Omental fat pad (tissue), 4 donors: ENCODE data around the gene SCAPER. TPM values are rescaled to one million over a fixed set of nuclear protein-coding genes. Genes with fewer than 3 reads are reported as not detected.

Experiments
- ATAC-seq: fragments of 150-250 bp; one replicate; pipeline ENCODE4 v1.9.1; 2016; ENCODE audit warnings: mild to moderate bottlenecking, moderate library complexity; ENCODE audit not compliant: low FRiP score
- DNase-seq: peaks from one replicate; pipeline ENCODE4 v3.0.0-alpha.2; 2019; ENCODE audit warnings: low spot score
- total RNA-seq, 4 donors: library from RNA; depleted of rRNA; stranded (reverse); fragments of >200 nt; gene quantifications; one replicate each; pipeline ENCODE4 v1.1.0, GENCODE V29; 2016
- TF ChIP-seq, protein P1 (sequence below), 3 donors: fragments of 450-650 bp; IDR thresholded peaks; one replicate each; pipeline ENCODE4 v1.5.1; 2016 to 2017; ENCODE audit warnings: antibody characterized with exemption in 3 of 3, mild to moderate bottlenecking in 3 of 3, moderate library complexity in 2 of 3

SCAPER gene
- total RNA-seq, 4 donors from 2014 or later = 11.2 to 33.4 (median 22.6) TPM

- ATAC-seq (no peak), DNase-seq (no peak)
- TF ChIP-seq, protein P1, sequence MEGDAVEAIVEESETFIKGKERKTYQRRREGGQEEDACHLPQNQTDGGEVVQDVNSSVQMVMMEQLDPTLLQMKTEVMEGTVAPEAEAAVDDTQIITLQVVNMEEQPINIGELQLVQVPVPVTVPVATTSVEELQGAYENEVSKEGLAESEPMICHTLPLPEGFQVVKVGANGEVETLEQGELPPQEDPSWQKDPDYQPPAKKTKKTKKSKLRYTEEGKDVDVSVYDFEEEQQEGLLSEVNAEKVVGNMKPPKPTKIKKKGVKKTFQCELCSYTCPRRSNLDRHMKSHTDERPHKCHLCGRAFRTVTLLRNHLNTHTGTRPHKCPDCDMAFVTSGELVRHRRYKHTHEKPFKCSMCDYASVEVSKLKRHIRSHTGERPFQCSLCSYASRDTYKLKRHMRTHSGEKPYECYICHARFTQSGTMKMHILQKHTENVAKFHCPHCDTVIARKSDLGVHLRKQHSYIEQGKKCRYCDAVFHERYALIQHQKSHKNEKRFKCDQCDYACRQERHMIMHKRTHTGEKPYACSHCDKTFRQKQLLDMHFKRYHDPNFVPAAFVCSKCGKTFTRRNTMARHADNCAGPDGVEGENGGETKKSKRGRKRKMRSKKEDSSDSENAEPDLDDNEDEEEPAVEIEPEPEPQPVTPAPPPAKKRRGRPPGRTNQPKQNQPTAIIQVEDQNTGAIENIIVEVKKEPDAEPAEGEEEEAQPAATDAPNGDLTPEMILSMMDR (IDR thresholded peaks at IDR 0.05) = no peak
Measured at GRCh38 chr15:76366714-76367113, 538.4 kb downstream of the SCAPER start.

DNA sequence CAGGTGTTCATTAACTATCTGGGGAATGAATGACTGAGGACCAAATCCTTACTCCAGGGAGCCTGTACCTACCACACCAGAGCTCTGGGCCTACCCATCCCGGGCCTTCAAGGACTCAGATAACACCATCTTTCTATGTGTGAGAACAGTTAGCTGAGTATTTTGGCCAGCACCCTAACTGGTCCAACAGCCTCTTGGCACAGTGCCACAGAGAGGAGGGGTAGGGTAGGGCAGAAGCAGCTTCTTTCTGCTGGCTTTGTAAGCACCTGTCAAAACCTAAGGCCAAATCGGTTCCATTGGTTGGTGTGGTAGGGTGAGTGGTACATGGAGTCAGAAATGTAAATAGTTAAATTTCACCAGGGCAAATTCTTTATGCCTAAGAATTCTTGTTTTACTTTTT lies 541.9 kb downstream of the SCAPER start:
- ATAC-seq (no peak), DNase-seq (no peak)
- TF ChIP-seq, protein P1 (IDR thresholded peaks at IDR 0.05) = no peak

DNA sequence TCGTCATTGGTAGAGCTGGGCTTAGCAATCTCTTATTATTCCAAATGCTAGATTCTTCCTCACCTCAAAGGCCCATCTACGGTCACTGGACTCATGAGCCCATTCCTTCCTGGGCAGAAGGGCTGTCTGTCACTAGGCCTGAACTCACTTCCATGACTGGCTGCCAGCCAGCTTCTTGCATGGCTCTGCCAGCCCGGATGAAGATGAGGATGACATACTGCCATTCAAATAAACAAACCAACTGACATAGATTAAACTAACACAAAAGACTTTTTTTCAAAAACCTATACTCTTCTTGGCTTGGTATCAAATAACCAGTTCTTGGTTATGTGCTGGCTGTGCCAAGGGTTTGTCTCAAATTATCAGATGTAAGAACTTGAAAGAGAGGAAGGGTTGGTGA lies 544.7 kb downstream of the SCAPER start:
- DNase-seq = no peak
- TF ChIP-seq, protein P1 (IDR thresholded peaks at IDR 0.05) = no peak
- no peak for ATAC-seq

DNA sequence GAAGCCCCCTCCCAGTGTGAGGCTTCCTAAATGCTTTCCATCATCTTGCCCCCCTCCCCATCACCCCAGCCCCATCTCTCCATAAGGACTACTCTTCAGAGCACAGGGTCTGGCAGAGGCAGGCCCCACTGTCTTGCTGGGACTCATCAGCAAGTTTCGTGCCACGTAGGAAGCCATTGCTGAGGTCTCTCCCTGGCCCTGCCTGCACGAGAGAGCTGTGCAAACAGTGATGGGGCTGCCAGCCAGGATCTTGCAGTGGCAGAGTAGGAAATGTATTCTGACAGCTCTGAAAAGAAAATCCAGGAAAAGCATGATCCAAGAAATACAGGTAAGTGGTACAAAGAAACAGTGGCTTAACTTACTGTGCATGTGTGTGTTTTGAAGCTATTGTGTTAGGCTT lies 546.0 kb downstream of the SCAPER start:
- TF ChIP-seq, protein P1 (IDR thresholded peaks at IDR 0.05) = no peak
- DNase-seq (no peak), ATAC-seq (no peak)

GRCh38 chr15:76358453-76358852 lies 546.7 kb downstream of the SCAPER start:
- no peak for ATAC-seq
- TF ChIP-seq, protein P1 (IDR thresholded peaks at IDR 0.05) = no peak
- no peak for DNase-seq

DNA sequence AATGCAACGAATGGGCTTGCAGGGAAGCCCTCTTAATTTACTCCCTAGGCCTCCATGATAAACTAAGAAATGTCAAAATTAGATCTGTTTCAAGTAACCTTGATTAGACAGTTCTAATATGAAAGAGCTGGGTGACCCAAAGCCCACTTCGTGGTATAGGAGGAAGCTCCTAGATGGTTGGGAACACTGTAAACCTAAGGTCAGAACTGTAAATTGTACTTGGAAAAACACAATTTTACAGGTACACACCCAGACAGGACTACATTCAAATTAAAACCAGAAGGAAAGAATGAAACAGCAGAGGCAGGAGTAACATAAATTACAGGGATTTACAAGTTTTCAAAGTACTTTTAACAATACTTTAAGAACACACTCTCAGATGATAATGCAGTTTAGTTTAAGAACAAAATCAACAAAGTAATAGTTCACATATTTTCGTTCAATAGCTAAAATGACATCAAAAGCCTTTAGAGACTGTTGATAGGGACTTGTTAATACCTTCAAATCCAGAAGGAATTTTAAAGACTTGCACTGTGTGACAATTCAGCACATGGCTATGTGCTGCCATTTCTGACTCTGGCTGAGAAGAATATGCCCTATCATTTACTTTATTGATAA lies 550.2 kb downstream of the SCAPER start:
- ATAC-seq = no peak
- no peak for DNase-seq
- TF ChIP-seq, protein P1 (IDR thresholded peaks at IDR 0.05) = no peak

- ATAC-seq (no peak), DNase-seq (no peak)
- TF ChIP-seq, protein P1 (IDR thresholded peaks at IDR 0.05) = no peak
Measured at GRCh38 chr15:76353903-76354302, 551.2 kb downstream of the SCAPER start.
